Lung (tissue), 12 donors: ENCODE data around the gene TP53I3. TPM values are rescaled to one million over a fixed set of nuclear protein-coding genes. Genes with fewer than 3 reads are reported as not detected.
A peak's percentile ranks its signal among the peaks of the same experiment; 100 is the strongest.

Experiments used
- ATAC-seq: fragments of 200-7000 bp; cut with Tn5 transposase; one replicate; pipeline ENCODE4 v1.9.1; 2020; ENCODE audit warnings: moderate number of reproducible peaks; ENCODE audit not compliant: insufficient read depth, low FRiP score
- DNase-seq, 3 donors: peaks; one replicate each; pipeline ENCODE4 v3.0.0-alpha.2; 2013 to 2017
- H3K27ac ChIP-seq, 2 donors: one replicate each; pipeline ENCODE4 v1.5.1; 2013; ENCODE audit warnings: mild to moderate bottlenecking in 2 of 2, moderate library complexity in 2 of 2, control low read depth in 1 of 2, inconsistent platforms in 1 of 2, low read depth in 1 of 2, low read length in 1 of 2
- H3K27me3 ChIP-seq, 3 donors: one replicate each; pipeline ENCODE4 v1.5.1; 2013; ENCODE audit warnings: low read length in 2 of 3; ENCODE audit not compliant: control insufficient read depth in 3 of 3, insufficient read depth in 3 of 3
- H3K36me3 ChIP-seq, 4 donors: one replicate each; pipeline ENCODE4 v1.5.1; 2013; ENCODE audit warnings: low read length in 4 of 4, mild to moderate bottlenecking in 1 of 4, moderate library complexity in 1 of 4; ENCODE audit not compliant: control insufficient read depth in 4 of 4, insufficient read depth in 4 of 4
- H3K4me1 ChIP-seq, 5 donors: one replicate each; pipeline ENCODE4 v1.5.1; 2013; ENCODE audit warnings: low read length in 5 of 5, mild to moderate bottlenecking in 2 of 5, moderate library complexity in 1 of 5; ENCODE audit not compliant: control insufficient read depth in 5 of 5, insufficient read depth in 5 of 5
- H3K4me3 ChIP-seq: one replicate; pipeline ENCODE4 v1.5.1; 2013; ENCODE audit warnings: mild to moderate bottlenecking, control low read depth, moderate library complexity
- H3K9ac ChIP-seq, 2 donors: one replicate each; pipeline ENCODE4 v1.5.1; 2013; ENCODE audit warnings: low read length in 2 of 2, control low read depth in 1 of 2; ENCODE audit not compliant: insufficient read depth in 1 of 2
- H3K9me3 ChIP-seq, 4 donors: one replicate each; pipeline ENCODE4 v1.5.1; 2013; ENCODE audit warnings: low read length in 3 of 4, mild to moderate bottlenecking in 1 of 4, moderate library complexity in 1 of 4; ENCODE audit not compliant: control insufficient read depth in 4 of 4, insufficient read depth in 3 of 4
- WGBS, 2 donors: extraction: QIAGEN DNeasy Blood & Tissue Kit; methylation state at CpG; one replicate each; pipeline ENCODE4 v1.1.7; 2013; 5-methylcytosine and 5-hydroxymethylcytosine counted together
- polyA plus RNA-seq, 2 donors: library from polyadenylated mRNA; stranded (reverse); fragments of 200-250 nt; gene quantifications; one replicate each; pipeline ENCODE4 v1.2.1, GENCODE V29; 2013
- total RNA-seq, 2 donors: library from RNA; depleted of rRNA in 1 of 2; stranded (reverse); fragments of >200 nt in 1 of 2; gene quantifications; one replicate each; pipeline ENCODE4 v1.2.1, GENCODE V29; 2014 to 2021
- TF ChIP-seq, protein P1 (sequence below): IDR thresholded peaks from 2 replicates; pipeline ENCODE4 v1.5.1; 2012; ENCODE audit warnings: mild to moderate bottlenecking; ENCODE audit errors: control extremely low read depth, extremely low read depth
- donor health status: control.
- donor health status: control.
- donor health status: Bipolar disorder and iron deficiency.
- donor health status: healthy.
- donor health status: DM: yes; HTN: yes; CAD: no.

The TP53I3 gene
- total and polyA plus RNA-seq, 4 donors: 35.7 to 63.8 (median 52.9) TPM

DNA sequence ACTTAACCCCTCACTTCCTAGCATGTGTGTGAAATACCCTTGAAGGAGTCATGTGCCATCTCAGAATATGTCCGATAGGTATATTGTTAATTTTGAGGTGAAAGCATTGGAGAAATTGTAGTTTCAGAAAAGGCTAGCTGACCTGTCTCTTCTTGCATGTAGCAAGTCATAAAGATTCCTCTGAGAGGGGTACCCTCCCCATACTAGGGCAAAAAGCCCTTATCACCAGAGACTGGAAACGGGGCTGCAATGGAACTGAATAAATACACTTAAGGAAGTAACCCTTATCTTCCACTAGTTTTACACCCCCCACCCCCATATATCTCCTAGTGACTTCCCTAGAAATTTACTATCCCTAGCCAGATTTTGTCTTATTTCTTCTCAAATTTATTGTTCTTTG lies 6.8 kb downstream of the TP53I3 start:
- Histone ChIP-seq H3K4me3 (no peak overlapping the region), H3K4me1 (peaks cover 3 to 19% (median 5%) of the 10 kb centered on the region in 5 donors), H3K27ac (peak overlapping the region in 1 of 2 donors; percentile 98), H3K9me3 (no peaks in the 10 kb centered on the region), H3K9ac (peak overlapping the region; percentile 60 to 63), H3K27me3 (no peaks in the 10 kb centered on the region), H3K36me3 (peaks cover 5 to 32% (median 17%) of the 10 kb centered on the region in 4 donors)
- TF ChIP-seq, protein P1, sequence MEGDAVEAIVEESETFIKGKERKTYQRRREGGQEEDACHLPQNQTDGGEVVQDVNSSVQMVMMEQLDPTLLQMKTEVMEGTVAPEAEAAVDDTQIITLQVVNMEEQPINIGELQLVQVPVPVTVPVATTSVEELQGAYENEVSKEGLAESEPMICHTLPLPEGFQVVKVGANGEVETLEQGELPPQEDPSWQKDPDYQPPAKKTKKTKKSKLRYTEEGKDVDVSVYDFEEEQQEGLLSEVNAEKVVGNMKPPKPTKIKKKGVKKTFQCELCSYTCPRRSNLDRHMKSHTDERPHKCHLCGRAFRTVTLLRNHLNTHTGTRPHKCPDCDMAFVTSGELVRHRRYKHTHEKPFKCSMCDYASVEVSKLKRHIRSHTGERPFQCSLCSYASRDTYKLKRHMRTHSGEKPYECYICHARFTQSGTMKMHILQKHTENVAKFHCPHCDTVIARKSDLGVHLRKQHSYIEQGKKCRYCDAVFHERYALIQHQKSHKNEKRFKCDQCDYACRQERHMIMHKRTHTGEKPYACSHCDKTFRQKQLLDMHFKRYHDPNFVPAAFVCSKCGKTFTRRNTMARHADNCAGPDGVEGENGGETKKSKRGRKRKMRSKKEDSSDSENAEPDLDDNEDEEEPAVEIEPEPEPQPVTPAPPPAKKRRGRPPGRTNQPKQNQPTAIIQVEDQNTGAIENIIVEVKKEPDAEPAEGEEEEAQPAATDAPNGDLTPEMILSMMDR: no peak
- WGBS, 2 donors: 53 to 63% methylated on average over 2 of the region's 2 CpGs
- DNase-seq (no peak), ATAC-seq (no peak)

DNA sequence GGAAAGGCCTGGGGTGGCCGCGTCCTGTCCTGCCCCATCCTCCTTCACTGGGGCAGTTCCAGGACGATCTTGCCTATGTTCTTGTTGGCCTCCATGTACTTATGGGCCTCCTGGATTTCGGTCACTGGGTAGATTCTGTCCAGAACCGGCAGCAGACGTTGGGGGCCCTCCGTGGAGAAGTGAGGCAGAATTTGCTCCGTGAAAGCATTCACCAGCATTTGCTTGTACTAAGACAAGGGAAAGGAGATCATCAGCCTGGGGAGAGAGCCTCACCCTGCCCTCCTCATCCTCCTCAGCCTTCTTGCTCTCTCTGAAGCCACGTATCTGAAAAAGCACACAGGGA lies 7.1 kb downstream of the TP53I3 start:
- ATAC-seq: no peak
- peak overlapping the region; percentile 88 to 98 for H3K27ac ChIP-seq
- WGBS, 2 donors: 7 to 12% methylated on average over 9 of the region's 9 CpGs

GRCh38 chr2:24076849-24077534 lies 7.6 kb downstream of the TP53I3 start:
- Histone ChIP-seq H3K4me1 (peaks cover 0 to 18% (median 5%) of the 10 kb centered on the region in 5 donors), H3K27ac (peak overlapping the region; percentile 88 to 98), H3K4me3 (peak overlapping the region; percentile 78), H3K27me3 (no peaks in the 10 kb centered on the region), H3K36me3 (peaks cover 7 to 26% (median 10%) of the 10 kb centered on the region in 4 donors), H3K9ac (peak overlapping the region; percentile 60 to 63), H3K9me3 (no peaks in the 10 kb centered on the region)
- TF ChIP-seq, protein P1: no peak
- no peak for ATAC-seq
- DNase-seq: peak in 1 of 3 donors; percentile 33
- 0 to 1% methylated on average over 37 to 41 of the region's 41 CpGs for WGBS, 2 donors

More for the DNA sequence above, 7.1 kb downstream of the TP53I3 start:
- Histone ChIP-seq H3K4me3 (peak overlapping the region; percentile 78), H3K9me3 (no peaks in the 10 kb centered on the region), H3K27me3 (no peaks in the 10 kb centered on the region), H3K9ac (peak overlapping the region; percentile 60 to 63), H3K36me3 (peaks cover 5 to 29% (median 15%) of the 10 kb centered on the region in 4 donors), H3K4me1 (peaks cover 0 to 18% (median 5%) of the 10 kb centered on the region in 5 donors)
- DNase-seq: no peak
- TF ChIP-seq, protein P1: no peak
